Transverse colon (tissue), 3 donors: ENCODE data around the gene SEPTIN14.

Source experiments
- POLR2A ChIP-seq: fragments of 450-650 bp; IDR thresholded peaks from one replicate; pipeline ENCODE4 v1.6.1; 2016; ENCODE audit warnings: antibody characterized with exemption, mild to moderate bottlenecking, moderate library complexity
- TF ChIP-seq, protein P1 (sequence below), 5 experiments: fragments of 200-600 bp in 3 of 5; fragments of 450-650 bp in 2 of 5; sonication (generic) in 3 of 5; IDR thresholded peaks; 1 replicate in 2 of 5; 2 replicates in 3 of 5; pipeline ENCODE4 v1.5.1; 2016 to 2017; ENCODE audit warnings: antibody characterized with exemption in 5 of 5, inconsistent platforms in 3 of 5, mild to moderate bottlenecking in 2 of 5, moderate library complexity in 1 of 5

DNA sequence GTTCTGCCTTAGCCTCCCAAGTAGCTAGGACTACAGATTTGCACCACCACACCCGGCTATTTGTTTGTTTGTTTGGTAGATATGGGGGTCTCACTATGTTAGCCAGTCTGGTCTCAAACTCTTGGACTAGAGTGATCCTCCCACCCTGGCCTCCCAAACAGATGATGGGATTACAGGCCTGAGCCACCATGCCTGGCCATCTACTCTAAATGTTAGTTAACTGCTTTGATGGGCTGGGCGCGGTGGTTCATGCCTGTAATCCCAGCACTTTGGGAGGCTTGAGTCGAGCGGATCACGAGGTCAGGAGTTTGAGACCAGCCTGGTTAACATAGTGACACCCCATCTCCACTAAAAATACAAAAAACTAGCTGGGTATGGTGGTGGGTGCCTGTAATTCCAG, 74.8 kb downstream of the SEPTIN14 start:
- TF ChIP-seq, protein P1, sequence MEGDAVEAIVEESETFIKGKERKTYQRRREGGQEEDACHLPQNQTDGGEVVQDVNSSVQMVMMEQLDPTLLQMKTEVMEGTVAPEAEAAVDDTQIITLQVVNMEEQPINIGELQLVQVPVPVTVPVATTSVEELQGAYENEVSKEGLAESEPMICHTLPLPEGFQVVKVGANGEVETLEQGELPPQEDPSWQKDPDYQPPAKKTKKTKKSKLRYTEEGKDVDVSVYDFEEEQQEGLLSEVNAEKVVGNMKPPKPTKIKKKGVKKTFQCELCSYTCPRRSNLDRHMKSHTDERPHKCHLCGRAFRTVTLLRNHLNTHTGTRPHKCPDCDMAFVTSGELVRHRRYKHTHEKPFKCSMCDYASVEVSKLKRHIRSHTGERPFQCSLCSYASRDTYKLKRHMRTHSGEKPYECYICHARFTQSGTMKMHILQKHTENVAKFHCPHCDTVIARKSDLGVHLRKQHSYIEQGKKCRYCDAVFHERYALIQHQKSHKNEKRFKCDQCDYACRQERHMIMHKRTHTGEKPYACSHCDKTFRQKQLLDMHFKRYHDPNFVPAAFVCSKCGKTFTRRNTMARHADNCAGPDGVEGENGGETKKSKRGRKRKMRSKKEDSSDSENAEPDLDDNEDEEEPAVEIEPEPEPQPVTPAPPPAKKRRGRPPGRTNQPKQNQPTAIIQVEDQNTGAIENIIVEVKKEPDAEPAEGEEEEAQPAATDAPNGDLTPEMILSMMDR (IDR thresholded peaks at IDR 0.05) = no peak
- no peak for TF ChIP-seq POLR2A
